Mucosa of descending colon (tissue), 3 donors: Measurements from ENCODE around the gene TXNL4B. TPM values are rescaled to one million over a fixed set of nuclear protein-coding genes. Genes with fewer than 3 reads are reported as not detected.

Source experiments
- ATAC-seq: fragments of 200-7000 bp; cut with Tn5 transposase; one replicate; pipeline ENCODE4 v1.9.1; 2020; ENCODE audit warnings: mild to moderate bottlenecking, moderate library complexity
- DNase-seq, 3 donors: peaks; one replicate each; pipeline ENCODE4 v3.0.0-alpha.2; 2020
- H3K36me3 ChIP-seq: fragments of 200-600 bp; one replicate; pipeline ENCODE4 v1.8.0; 2021; ENCODE audit warnings: low read depth, mild to moderate bottlenecking
- H3K4me1 ChIP-seq: fragments of 200-600 bp; one replicate; pipeline ENCODE4 v1.8.0; 2021; ENCODE audit warnings: low read depth, mild to moderate bottlenecking
- H3K4me3 ChIP-seq: fragments of 200-600 bp; one replicate; pipeline ENCODE4 v1.8.0; 2021; ENCODE audit warnings: mild to moderate bottlenecking
- H3K9me3 ChIP-seq: fragments of 200-600 bp; one replicate; pipeline ENCODE4 v1.8.0; 2021; ENCODE audit warnings: mild to moderate bottlenecking
- intact Hi-C, 2 donors: fragments of 100-400 bp; cut with DNase I in 1 of 2; cut with micrococcal nuclease in 1 of 2; formaldehyde crosslinking; loops; one replicate each; pipeline versions ENCODE4 v1.11.0 to v1.11.1; 2022; cut with DNase I, micrococcal nuclease
- total RNA-seq, 3 donors: library from RNA; stranded (reverse); fragmentation: NEBNext Ultra II Directional in 2 of 3; extraction: Animal tissue kit (Norgen Biotek cat#: 25700) in 2 of 3; gene quantifications; one replicate each; pipeline versions ENCODE4 v1.2.1 to v1.2.4, GENCODE V29; 2021 to 2023
- TF ChIP-seq, protein P1 (sequence below): fragments of 200-600 bp; IDR thresholded peaks from one replicate; pipeline ENCODE4 v1.8.0; 2022; ENCODE audit warnings: antibody characterized with exemption, mild to moderate bottlenecking
- donor health status: DM: no; HTN: no; CAD: no; lungs with moderate emphysema.
- donor health status: DM: no; HTN: no; CAD: no.
- donor health status: DM: no; HTN: yes; CAD: no.

The TXNL4B gene
- total RNA-seq, 3 donors from 2014 or later, result 9.8 to 14.5 (median 12.0) TPM

DNA sequence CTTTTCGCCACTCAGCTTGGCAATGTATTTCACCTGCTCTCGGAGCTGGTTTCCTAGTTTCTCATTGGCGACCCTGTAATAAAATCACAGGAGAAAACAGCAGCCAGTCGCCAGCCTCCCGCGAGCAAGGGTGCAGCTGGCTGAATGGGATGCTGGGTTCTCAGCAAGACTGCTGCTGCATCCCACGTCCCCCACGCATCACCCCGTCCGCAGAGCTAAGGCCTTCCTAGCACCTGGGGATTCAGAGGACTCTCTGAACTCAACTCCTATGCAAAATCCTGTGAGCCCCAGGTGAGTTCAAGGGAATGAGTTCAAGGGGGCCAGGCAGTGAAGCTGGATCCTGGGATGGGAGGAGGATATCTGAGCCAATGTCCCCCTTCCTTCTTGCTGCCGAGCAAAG is 29.5 kb upstream of the TXNL4B start:
- no peaks in the 10 kb centered on the region for H3K36me3 ChIP-seq
- H3K4me3 ChIP-seq, result no peak overlapping the region
- peaks cover 9% of the 10 kb centered on the region for H3K4me1 ChIP-seq
- ATAC-seq (no peak), DNase-seq (no peak)
- TF ChIP-seq, protein P1, sequence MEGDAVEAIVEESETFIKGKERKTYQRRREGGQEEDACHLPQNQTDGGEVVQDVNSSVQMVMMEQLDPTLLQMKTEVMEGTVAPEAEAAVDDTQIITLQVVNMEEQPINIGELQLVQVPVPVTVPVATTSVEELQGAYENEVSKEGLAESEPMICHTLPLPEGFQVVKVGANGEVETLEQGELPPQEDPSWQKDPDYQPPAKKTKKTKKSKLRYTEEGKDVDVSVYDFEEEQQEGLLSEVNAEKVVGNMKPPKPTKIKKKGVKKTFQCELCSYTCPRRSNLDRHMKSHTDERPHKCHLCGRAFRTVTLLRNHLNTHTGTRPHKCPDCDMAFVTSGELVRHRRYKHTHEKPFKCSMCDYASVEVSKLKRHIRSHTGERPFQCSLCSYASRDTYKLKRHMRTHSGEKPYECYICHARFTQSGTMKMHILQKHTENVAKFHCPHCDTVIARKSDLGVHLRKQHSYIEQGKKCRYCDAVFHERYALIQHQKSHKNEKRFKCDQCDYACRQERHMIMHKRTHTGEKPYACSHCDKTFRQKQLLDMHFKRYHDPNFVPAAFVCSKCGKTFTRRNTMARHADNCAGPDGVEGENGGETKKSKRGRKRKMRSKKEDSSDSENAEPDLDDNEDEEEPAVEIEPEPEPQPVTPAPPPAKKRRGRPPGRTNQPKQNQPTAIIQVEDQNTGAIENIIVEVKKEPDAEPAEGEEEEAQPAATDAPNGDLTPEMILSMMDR, result no peak
- no peaks in the 10 kb centered on the region for H3K9me3 ChIP-seq
- intact Hi-C loops, result no loop called here

DNA sequence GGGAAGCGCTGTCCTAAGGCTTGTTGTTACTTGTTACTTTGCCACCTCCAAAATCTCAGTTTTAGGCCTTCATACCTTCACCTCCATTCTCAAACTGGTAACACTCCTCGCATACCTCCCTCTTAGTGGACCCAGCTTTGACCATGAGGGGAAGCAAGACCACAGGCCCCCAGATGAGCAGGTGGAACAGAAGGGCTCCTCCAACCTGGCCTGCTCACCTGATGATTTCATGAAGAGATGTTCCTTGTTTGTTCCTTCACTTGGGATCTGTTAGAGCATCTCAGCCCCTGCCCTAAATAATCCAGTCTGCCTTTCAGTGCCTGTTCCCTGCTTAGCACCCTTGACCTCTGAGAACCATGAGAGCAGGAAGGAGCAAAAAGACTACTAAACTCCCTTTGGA is 28.9 kb upstream of the TXNL4B start:
- Histone ChIP-seq H3K4me3 (no peak overlapping the region), H3K4me1 (peaks cover 9% of the 10 kb centered on the region), H3K9me3 (no peaks in the 10 kb centered on the region), H3K36me3 (no peaks in the 10 kb centered on the region)
- DNase-seq (no peak), ATAC-seq (no peak)
- TF ChIP-seq, protein P1, result no peak
- intact Hi-C loops, result no loop called here

DNA sequence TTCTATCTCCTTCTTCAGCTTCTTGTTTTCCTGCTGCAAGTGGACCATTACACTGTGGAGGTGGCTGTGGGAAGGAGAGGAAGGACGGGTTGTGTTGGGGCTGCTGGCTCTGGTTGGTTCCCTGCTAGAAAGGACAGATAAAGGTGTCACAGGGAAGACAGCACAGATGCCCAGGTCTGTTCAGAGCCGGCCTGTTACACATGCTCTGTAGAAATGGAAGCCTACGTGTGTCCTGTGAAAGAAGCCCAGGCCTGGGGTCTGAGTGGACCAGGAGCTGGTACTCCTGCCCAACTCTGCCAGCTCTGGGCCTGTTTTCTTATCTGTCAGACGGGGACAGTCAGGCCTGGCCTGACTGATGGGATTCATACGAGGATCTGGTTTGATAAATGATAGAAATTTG is 26.6 kb upstream of the TXNL4B start:
- intact Hi-C loops, result no loop called here
- Histone ChIP-seq H3K4me1 (no peaks in the 10 kb centered on the region), H3K9me3 (no peaks in the 10 kb centered on the region), H3K36me3 (no peaks in the 10 kb centered on the region), H3K4me3 (no peak overlapping the region)
- DNase-seq, result no peak
- TF ChIP-seq, protein P1, result no peak
- no peak for ATAC-seq

DNA sequence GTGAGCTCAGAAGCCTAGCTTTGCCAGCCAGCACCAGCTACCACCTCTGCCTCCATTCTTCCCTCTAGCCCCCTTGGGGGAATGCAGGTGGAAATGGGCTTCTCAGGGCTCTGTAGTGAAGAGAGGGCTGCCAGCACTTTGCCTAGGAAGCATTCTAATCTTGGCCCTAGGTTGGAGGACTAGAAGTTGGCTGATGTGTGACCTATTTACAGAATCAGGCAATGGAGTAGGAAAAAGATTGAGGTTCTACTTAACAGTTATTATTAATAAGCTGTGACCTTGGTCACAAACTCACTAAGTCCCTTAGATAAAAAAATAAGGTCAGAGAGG is 20.2 kb upstream of the TXNL4B start:
- Histone ChIP-seq H3K9me3 (no peaks in the 10 kb centered on the region), H3K36me3 (peaks cover 15% of the 10 kb centered on the region), H3K4me1 (no peaks in the 10 kb centered on the region), H3K4me3 (no peak overlapping the region)
- TF ChIP-seq, protein P1, result no peak
- ATAC-seq (no peak), DNase-seq (no peak)
- intact Hi-C loops, result no loop called here

DNA sequence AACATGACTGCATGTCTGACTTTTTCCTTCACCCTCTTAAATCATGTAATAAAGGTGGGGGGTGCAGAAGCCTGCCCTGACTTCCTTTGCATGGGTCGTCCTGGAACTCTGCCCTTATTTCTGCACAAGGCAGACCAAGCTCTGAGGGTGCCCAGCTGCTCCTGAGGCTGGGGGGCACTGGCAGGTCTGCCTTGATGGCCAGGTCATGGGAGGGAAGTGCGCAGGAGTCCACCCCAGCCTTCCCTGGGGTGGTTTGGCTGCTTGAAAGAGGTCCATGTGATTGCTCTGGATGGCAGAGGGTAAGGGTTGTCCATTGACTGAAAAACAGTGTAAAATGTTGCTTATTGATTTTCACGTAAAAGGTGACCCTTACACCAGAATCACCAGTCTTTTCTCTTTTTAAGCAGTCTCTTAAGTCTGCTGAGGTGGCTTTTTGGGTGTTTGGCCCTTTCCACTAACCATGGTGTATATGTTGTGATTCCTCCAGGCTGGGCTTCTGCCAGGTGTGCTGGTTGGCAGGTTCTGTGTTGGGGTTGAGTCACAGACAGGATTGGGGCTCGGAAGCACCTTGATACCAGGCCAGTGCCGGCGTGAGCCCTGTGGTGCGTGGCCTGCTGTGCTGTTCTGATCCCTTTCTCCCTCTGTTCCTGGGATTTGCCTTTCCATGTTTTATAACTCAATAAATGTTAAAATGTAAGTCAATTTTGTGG is 19.6 kb upstream of the TXNL4B start:
- DNase-seq, result no peak
- Histone ChIP-seq H3K4me3 (no peak overlapping the region), H3K36me3 (peaks cover 21% of the 10 kb centered on the region), H3K9me3 (no peaks in the 10 kb centered on the region), H3K4me1 (no peaks in the 10 kb centered on the region)
- no peak for ATAC-seq
- TF ChIP-seq, protein P1, result no peak
- intact Hi-C loops, result no loop called here

DNA sequence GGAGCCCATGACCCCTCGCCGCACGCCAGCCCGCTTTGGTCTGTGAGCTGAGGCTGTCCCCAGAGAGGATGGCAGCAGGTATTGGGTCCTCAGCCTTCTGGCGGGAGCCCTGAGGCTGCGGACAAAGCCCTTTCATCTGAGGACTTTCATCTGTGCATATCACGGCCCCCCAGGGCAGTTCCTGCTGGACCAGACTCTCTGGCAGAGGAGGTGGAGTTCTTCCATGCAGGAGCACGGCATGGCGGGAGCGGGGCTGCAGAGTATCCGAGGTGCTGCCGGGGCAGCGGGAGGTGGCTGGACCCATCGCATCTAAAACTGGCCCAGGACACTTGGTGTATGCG is 19.0 kb upstream of the TXNL4B start:
- no peaks in the 10 kb centered on the region for H3K4me1 ChIP-seq
- peak; percentile 13 for ATAC-seq
- TF ChIP-seq, protein P1, result no peak
- no peak for DNase-seq
- intact Hi-C loops, result no loop called here
- H3K4me3 ChIP-seq, result no peak overlapping the region
- peaks cover 23% of the 10 kb centered on the region for H3K36me3 ChIP-seq
- H3K9me3 ChIP-seq, result no peaks in the 10 kb centered on the region
